Prostate gland (tissue), 2 donors: ENCODE data around the gene PRKAG2. TPM values are rescaled to one million over a fixed set of nuclear protein-coding genes. Genes with fewer than 3 reads are reported as not detected.

Experiments
- DNase-seq: peaks from one replicate; pipeline ENCODE4 v3.0.0-alpha.2; 2019; ENCODE audit warnings: low spot score
- H3K27ac ChIP-seq, 2 donors: fragments of 200-600 bp; sonication (generic); 2 replicates each; pipeline ENCODE4 v1.5.1; 2017 to 2019
- H3K27me3 ChIP-seq: fragments of 200-600 bp; sonication (generic); replicated peaks from 2 replicates; pipeline ENCODE4 v1.5.1; 2019; ENCODE audit not compliant: insufficient read depth
- H3K36me3 ChIP-seq, 2 donors: fragments of 200-600 bp; sonication (generic); 1 replicate in 1 of 2; 2 replicates in 1 of 2; pipeline versions ENCODE4 v1.5.1 to v1.8.1; 2017 to 2019
- H3K4me1 ChIP-seq: fragments of 200-600 bp; sonication (generic); replicated peaks from 2 replicates; pipeline ENCODE4 v1.5.1; 2019
- H3K4me3 ChIP-seq, 2 donors: fragments of 200-600 bp; sonication (generic); 2 replicates each; pipeline ENCODE4 v1.5.1; 2017 to 2019
- H3K9me3 ChIP-seq: fragments of 200-600 bp; sonication (generic); 2 replicates; pipeline ENCODE4 v1.5.1; 2017
- POLR2A ChIP-seq: fragments of 450-650 bp; IDR thresholded peaks from one replicate; pipeline ENCODE4 v1.6.1; 2016; ENCODE audit warnings: antibody characterized with exemption, mild to moderate bottlenecking
- POLR2AphosphoS5 ChIP-seq: sonication (generic); formaldehyde crosslinking; IDR thresholded peaks from one replicate; pipeline ENCODE4 v1.6.1; 2017; ENCODE audit warnings: antibody characterized with exemption
- WGBS: methylation state at CpG from one replicate; pipeline ENCODE4 v1.1.5; 2018; 5-methylcytosine and 5-hydroxymethylcytosine counted together
- intact Hi-C: fragments of 100-400 bp; cut with DNase I; formaldehyde crosslinking; loops from one replicate; pipeline ENCODE4 v1.14.2; 2022
- total RNA-seq, 2 donors: library from RNA; depleted of rRNA; stranded (reverse); fragments of >200 nt; gene quantifications; one replicate each; pipeline ENCODE4 v1.1.0, GENCODE V29; 2016
- TF ChIP-seq, protein P1 (sequence below), 4 experiments: fragments of 200-600 bp in 2 of 4; fragments of 450-650 bp in 2 of 4; sonication (generic) in 2 of 4; IDR thresholded peaks; 1 replicate in 3 of 4; 2 replicates in 1 of 4; pipeline ENCODE4 v1.5.1; 2016 to 2019; ENCODE audit warnings: antibody characterized with exemption in 4 of 4, mild to moderate bottlenecking in 2 of 4, moderate library complexity in 2 of 4

Gene PRKAG2
- total RNA-seq, 2 donors from 2014 or later, result 31.6 to 38.1 TPM

DNA sequence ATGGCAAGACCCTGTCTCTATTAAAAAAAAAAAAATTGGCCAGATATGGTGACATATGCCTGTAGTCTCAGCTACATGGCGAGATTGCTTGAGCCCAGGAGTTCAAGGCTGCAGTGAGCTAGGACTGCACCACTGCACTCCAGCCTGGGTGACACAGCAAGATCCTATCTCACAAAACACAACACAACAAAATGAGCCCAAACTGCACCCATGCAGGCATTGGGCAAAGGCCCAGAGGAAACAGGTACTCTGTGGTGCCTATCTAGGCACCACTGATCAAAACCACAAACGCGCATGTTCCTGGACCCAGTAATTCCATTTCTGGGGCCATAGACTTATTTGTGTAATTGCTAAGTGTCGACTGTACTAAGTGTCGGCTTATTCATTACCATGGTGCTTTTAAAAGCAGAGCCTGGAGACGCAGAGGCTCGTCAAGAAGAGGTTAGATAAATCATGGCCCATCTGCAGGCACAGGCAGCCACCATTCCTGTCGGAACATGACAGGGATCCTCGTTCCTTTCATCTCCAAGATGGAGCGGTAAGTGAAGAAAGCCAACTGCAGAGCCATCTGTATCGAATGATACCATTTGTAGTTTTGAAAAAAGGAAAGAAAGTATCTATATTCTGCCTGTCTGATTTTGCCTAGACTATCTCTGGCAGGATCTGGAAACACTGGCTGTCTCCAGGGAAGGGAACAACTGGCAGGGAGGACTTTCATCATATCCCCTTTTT lies 196.9 kb downstream of the PRKAG2 start:
- intact Hi-C loops, result loop anchor here (5.0 kb wide), 1 partner anchor 48 kb away; no protein-coding TSS in a partner anchor
- 54% methylated on average over 11 of the region's 11 CpGs for WGBS
- TF ChIP-seq POLR2AphosphoS5 (no peak), POLR2A (no peak)
- TF ChIP-seq, protein P1, sequence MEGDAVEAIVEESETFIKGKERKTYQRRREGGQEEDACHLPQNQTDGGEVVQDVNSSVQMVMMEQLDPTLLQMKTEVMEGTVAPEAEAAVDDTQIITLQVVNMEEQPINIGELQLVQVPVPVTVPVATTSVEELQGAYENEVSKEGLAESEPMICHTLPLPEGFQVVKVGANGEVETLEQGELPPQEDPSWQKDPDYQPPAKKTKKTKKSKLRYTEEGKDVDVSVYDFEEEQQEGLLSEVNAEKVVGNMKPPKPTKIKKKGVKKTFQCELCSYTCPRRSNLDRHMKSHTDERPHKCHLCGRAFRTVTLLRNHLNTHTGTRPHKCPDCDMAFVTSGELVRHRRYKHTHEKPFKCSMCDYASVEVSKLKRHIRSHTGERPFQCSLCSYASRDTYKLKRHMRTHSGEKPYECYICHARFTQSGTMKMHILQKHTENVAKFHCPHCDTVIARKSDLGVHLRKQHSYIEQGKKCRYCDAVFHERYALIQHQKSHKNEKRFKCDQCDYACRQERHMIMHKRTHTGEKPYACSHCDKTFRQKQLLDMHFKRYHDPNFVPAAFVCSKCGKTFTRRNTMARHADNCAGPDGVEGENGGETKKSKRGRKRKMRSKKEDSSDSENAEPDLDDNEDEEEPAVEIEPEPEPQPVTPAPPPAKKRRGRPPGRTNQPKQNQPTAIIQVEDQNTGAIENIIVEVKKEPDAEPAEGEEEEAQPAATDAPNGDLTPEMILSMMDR (IDR thresholded peaks at IDR 0.05), result no peak
- DNase-seq, result no peak
- H3K27me3 ChIP-seq, result no peaks in the 10 kb centered on the region
- H3K4me3 ChIP-seq, result no peak overlapping the region
- H3K4me1 ChIP-seq, result peaks cover 12% of the 10 kb centered on the region
- H3K27ac ChIP-seq, result peak overlapping the region; percentile 85
- no peaks in the 10 kb centered on the region for H3K9me3 ChIP-seq
- H3K36me3 ChIP-seq, result no peaks in the 10 kb centered on the region

- H3K4me3 ChIP-seq, result no peak overlapping the region
- intact Hi-C loops, result no loop called here
- TF ChIP-seq, protein P1 (IDR thresholded peaks at IDR 0.05), result no peak
- TF ChIP-seq POLR2A (no peak), POLR2AphosphoS5 (no peak)
- no peaks in the 10 kb centered on the region for H3K36me3 ChIP-seq
- H3K4me1 ChIP-seq, result peaks cover 12% of the 10 kb centered on the region
- DNase-seq, result no peak
- no peaks in the 10 kb centered on the region for H3K27me3 ChIP-seq
- no peaks in the 10 kb centered on the region for H3K9me3 ChIP-seq
- 44% methylated on average over 8 of the region's 8 CpGs for WGBS
- H3K27ac ChIP-seq, result peak overlapping the region; percentile 85
These were observed 197.7 kb downstream of the PRKAG2 start for GRCh38 chr7:151679071-151679708.

GRCh38 chr7:151678227-151678604 lies 198.7 kb downstream of the PRKAG2 start:
- no peak for DNase-seq

DNA sequence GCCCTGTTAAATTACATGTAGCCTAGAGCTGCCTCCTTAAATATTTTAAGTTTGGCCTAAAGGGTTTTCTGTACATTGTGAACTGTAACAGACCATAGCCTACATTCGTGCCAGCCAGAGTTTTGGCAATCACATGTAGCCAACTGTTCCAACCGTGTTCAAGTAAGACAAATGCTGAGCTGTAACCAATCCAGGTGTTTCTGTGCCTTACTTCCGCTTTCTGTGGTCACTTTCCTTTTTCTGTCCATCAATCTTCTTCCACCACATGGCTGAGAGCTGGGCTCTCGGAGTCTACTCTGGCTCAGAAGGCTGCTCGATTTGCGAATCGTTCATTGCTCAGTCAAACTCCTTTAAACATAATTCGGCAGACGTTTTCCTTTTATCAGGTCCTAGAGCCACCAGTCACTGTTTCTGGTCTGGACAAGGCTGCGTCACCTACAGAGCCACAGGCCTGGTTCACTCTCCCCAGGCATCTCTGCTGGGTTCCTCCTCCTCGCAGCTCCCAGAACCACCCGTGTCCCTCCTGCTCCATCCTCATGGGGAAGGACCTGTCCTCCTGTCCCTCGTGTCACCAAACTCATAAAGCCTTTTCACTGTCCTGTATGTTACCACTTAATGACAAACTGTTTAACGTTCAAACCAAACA lies 199.2 kb downstream of the PRKAG2 start:
- Histone ChIP-seq H3K4me1 (peaks cover 12% of the 10 kb centered on the region), H3K36me3 (no peaks in the 10 kb centered on the region), H3K4me3 (no peak overlapping the region), H3K27me3 (no peaks in the 10 kb centered on the region), H3K27ac (peak overlapping the region; percentile 85), H3K9me3 (no peaks in the 10 kb centered on the region)
- intact Hi-C loops, result no loop called here
- peak; percentile 56 for DNase-seq
- WGBS, result 39% methylated on average over 14 of the region's 14 CpGs
- no peak for TF ChIP-seq POLR2A
- TF ChIP-seq POLR2AphosphoS5, result peak; percentile 78

More at GRCh38 chr7:151678227-151678604, 198.7 kb downstream of the PRKAG2 start:
- TF ChIP-seq, protein P1 (IDR thresholded peaks at IDR 0.05), result no peak
- no peak for TF ChIP-seq POLR2AphosphoS5
- TF ChIP-seq POLR2A, result no peak
- Histone ChIP-seq H3K27me3 (no peaks in the 10 kb centered on the region), H3K36me3 (no peaks in the 10 kb centered on the region), H3K4me3 (no peak overlapping the region), H3K4me1 (peaks cover 12% of the 10 kb centered on the region), H3K9me3 (no peaks in the 10 kb centered on the region), H3K27ac (peak overlapping the region; percentile 85)
- 85% methylated on average over 6 of the region's 6 CpGs for WGBS
- intact Hi-C loops, result no loop called here

- WGBS, result 40% methylated on average over 11 of the region's 11 CpGs
- no peak overlapping the region for H3K4me3 ChIP-seq
- peaks cover 12% of the 10 kb centered on the region for H3K4me1 ChIP-seq
- DNase-seq, result peak; percentile 61
- peak overlapping the region; percentile 85 for H3K27ac ChIP-seq
- no peaks in the 10 kb centered on the region for H3K27me3 ChIP-seq
- no peaks in the 10 kb centered on the region for H3K36me3 ChIP-seq
- no peaks in the 10 kb centered on the region for H3K9me3 ChIP-seq
- TF ChIP-seq POLR2A (no peak), POLR2AphosphoS5 (peak; percentile 52)
- TF ChIP-seq, protein P1 (IDR thresholded peaks at IDR 0.05), result no peak
- intact Hi-C loops, result no loop called here
These were observed 200.2 kb downstream of the PRKAG2 start for GRCh38 chr7:151676759-151677158.
